PC-3 (cell line): ENCODE data around the gene FGR. TPM values are rescaled to one million over a fixed set of nuclear protein-coding genes. Genes with fewer than 3 reads are reported as not detected.
A peak's percentile ranks its signal among the peaks of the same experiment; 100 is the strongest.

Experiments used
- ATAC-seq: fragments of 200-7000 bp; cut with Tn5 transposase; 2 replicates; pipeline ENCODE4 v1.9.1; 2020; ENCODE audit warnings: mild to moderate bottlenecking, moderate library complexity
- BruUV-seq: library from RNA; stranded (reverse); fragments of 400-500 nt; replicated peaks from 2 replicates; lab custom pipeline; 2021; lab: Mats Ljungman, UMichigan
- CTCF ChIA-PET: fragments of 300-600 bp; sonication (Branson Sonifier 250); formaldehyde crosslinking; loops from one replicate; lab custom pipeline; 2022; ENCODE audit warnings: antibody characterized with exemption; lab: Charles Lee
- POLR2A ChIA-PET: fragments of 300-600 bp; sonication (Branson Sonifier 250); formaldehyde crosslinking; loops from one replicate; lab custom pipeline; 2022; ENCODE audit warnings: antibody characterized with exemption; ENCODE audit not compliant: unreplicated experiment; lab: Charles Lee
- DNase-seq: peaks from one replicate; pipeline ENCODE4 v3.0.0-alpha.2; 2015
- H2AFZ ChIP-seq: fragments of 300-600 bp; sonication (generic); 2 replicates; pipeline ENCODE4 v1.6.0; 2016; ENCODE audit warnings: antibody characterized with exemption, low read length
- H3F3A ChIP-seq: fragments of 300-600 bp; sonication (generic); one replicate; pipeline ENCODE4 v1.6.0; 2017; ENCODE audit warnings: antibody characterized with exemption, low read length, control low read depth, mild to moderate bottlenecking; ENCODE audit not compliant: unreplicated experiment
- H3K27ac ChIP-seq: fragments of 300-600 bp; sonication (generic); 2 replicates; pipeline ENCODE4 v1.5.1; 2016; ENCODE audit warnings: mild to moderate bottlenecking, low read length
- H3K27me3 ChIP-seq: fragments of 300-600 bp; sonication (generic); 2 replicates; pipeline ENCODE4 v1.6.1; 2016; ENCODE audit warnings: low read length, mixed read lengths
- H3K36me3 ChIP-seq: fragments of 300-600 bp; sonication (generic); 2 replicates; pipeline ENCODE4 v1.6.1; 2016; ENCODE audit warnings: low read depth, mixed run types, low read length, mixed read lengths
- H3K4me1 ChIP-seq: fragments of 300-600 bp; sonication (generic); 2 replicates; pipeline ENCODE4 v1.5.1; 2016; ENCODE audit warnings: low read length; ENCODE audit not compliant: insufficient read depth
- H3K4me2 ChIP-seq: fragments of 300-600 bp; sonication (generic); 2 replicates; pipeline ENCODE4 v1.6.0; 2016; ENCODE audit warnings: low read length
- H3K4me3 ChIP-seq: fragments of 300-600 bp; sonication (generic); 2 replicates; pipeline ENCODE4 v1.5.1; 2016; ENCODE audit warnings: mild to moderate bottlenecking, low read length, mixed read lengths
- H3K79me2 ChIP-seq: fragments of 300-600 bp; sonication (generic); 2 replicates; pipeline ENCODE4 v1.6.1; 2017; ENCODE audit warnings: low read length, mixed read lengths
- H3K9ac ChIP-seq: fragments of 300-600 bp; sonication (generic); 2 replicates; pipeline ENCODE4 v1.6.0; 2016; ENCODE audit warnings: mild to moderate bottlenecking, low read length
- H3K9me2 ChIP-seq: fragments of 300-600 bp; sonication (generic); replicated peaks from 2 replicates; pipeline ENCODE4 v1.6.1; 2016; ENCODE audit warnings: mixed run types, low read length, mixed read lengths
- H3K9me3 ChIP-seq: fragments of 300-600 bp; sonication (generic); 2 replicates; pipeline ENCODE4 v1.6.1; 2016; ENCODE audit warnings: low read length, mixed read lengths
- H4K20me1 ChIP-seq: fragments of 300-600 bp; sonication (generic); 2 replicates; pipeline ENCODE4 v1.6.1; 2016; ENCODE audit warnings: low read length, mixed read lengths
- CTCF ChIP-seq: fragments of 300-600 bp; sonication (generic); conservative IDR thresholded peaks from 2 replicates; pipeline ENCODE4 v1.5.1; 2017; ENCODE audit warnings: antibody characterized with exemption, low read depth, mild to moderate bottlenecking, low read length
- EZH2 ChIP-seq: fragments of 300-600 bp; sonication (generic); IDR thresholded peaks from one replicate; pipeline ENCODE4 v1.6.1; 2017; ENCODE audit warnings: antibody characterized with exemption, mild to moderate bottlenecking, low read length; ENCODE audit not compliant: unreplicated experiment
- EZH2phosphoT487 ChIP-seq: fragments of 300-600 bp; sonication (generic); IDR thresholded peaks from 2 replicates; pipeline ENCODE4 v1.6.1; 2018; ENCODE audit warnings: mild to moderate bottlenecking, antibody characterized with exemption, low read length, borderline replicate concordance
- intact Hi-C: fragments of 100-400 bp; cut with micrococcal nuclease; formaldehyde crosslinking; loops from 2 replicates; pipeline ENCODE4 v1.9.0; 2023
- total RNA-seq: library from RNA; depleted of rRNA; stranded (reverse); fragments of >200 nt; gene quantifications from 2 replicates; pipeline ENCODE4 v1.2.3, GENCODE V29; 2014

The FGR gene
- total RNA-seq, 1 experiment from 2014 or later: not detected

GRCh38 chr1:27574871-27575831 lies 59.8 kb downstream of the FGR start:
- TF ChIP-seq EZH2 (no peak), CTCF (peak; percentile 50)
- Histone ChIP-seq H2AFZ (no peak overlapping the region), H3K9me3 (no peaks in the 10 kb centered on the region), H3K4me3 (peak overlapping the region; percentile 66; the same call in 1 of the 2 replicates), H3K9me2 (no peaks in the 10 kb centered on the region), H3K79me2 (peaks cover 78% of the 10 kb centered on the region), H3K36me3 (no peaks in the 10 kb centered on the region), H3K4me1 (peaks cover 21% of the 10 kb centered on the region), H3F3A (peaks cover 3% of the 10 kb centered on the region), H3K9ac (peak overlapping the region; percentile 47), H3K27ac (peak overlapping the region; percentile 23), H3K27me3 (no peaks in the 10 kb centered on the region), H4K20me1 (no peaks in the 10 kb centered on the region), H3K4me2 (peak overlapping the region; percentile 71)
- DNase-seq (peak; percentile 61), ATAC-seq (peak; percentile 71)
- TSS peak; percentile 20 for BruUV-seq
- ChIA-PET CTCF (interaction anchor here (0.9 to 1.6 kb wide), 2 partner anchors 18 kb away, joined by 3 to 11 read pairs; no protein-coding TSS in a partner anchor), POLR2A (interaction anchor here (0.6 kb wide), 1 partner anchor 26 kb away, joined by 3 read pairs; no protein-coding TSS in a partner anchor)
- intact Hi-C loops: no loop called here

DNA sequence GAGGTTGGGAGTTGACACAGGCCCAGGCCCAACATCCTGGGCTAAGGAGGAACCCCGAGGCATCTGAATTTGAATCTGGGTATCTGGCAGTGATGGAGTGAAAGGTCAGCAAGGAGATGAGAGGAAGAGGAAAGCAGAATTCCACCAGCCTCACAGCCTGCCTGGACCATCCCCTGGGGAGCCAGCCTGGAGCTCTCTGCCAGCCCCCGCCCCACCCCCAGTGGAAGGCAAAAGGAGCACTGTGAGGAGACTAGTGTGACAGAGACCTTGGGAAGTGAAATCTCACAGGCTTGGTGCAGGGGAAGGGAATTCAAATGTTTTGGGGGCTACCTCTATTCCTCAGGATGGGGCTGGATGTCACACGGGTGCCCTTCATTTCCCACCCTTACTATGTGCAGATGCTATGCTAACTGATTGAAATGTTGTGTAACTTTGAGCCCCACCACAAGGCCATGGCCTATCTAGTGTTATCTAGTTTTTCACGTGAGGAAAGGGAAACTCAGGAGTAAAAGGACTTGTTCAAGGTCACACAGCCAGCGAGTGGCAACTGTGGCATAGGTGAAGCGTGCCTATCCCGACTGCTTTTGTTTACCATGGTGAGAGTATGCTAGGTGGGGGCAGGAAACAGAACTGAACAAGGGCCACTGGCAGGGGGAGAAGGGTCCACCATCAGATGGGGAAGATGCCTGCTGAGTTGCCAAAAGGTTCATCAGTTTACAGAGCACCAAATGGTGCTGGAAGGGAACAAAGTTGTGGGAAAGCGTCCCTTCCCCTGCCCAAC lies 60.8 kb downstream of the FGR start:
- Histone ChIP-seq H3K4me3 (no peak overlapping the region), H3K4me1 (peaks cover 21% of the 10 kb centered on the region), H3K9ac (no peak overlapping the region), H3K9me2 (no peaks in the 10 kb centered on the region), H3K36me3 (no peaks in the 10 kb centered on the region), H3K4me2 (no peak overlapping the region), H3K27ac (no peak overlapping the region), H4K20me1 (no peaks in the 10 kb centered on the region), H3K27me3 (no peaks in the 10 kb centered on the region), H3K79me2 (peaks cover 75% of the 10 kb centered on the region), H2AFZ (no peak overlapping the region), H3K9me3 (no peaks in the 10 kb centered on the region), H3F3A (peaks cover 8% of the 10 kb centered on the region)
- no TSS peak for BruUV-seq
- TF ChIP-seq EZH2 (no peak), EZH2phosphoT487 (no peak), CTCF (no peak)
- intact Hi-C loops: no loop called here
- ChIA-PET POLR2A (no interaction called here), CTCF (interaction anchor here (1.6 kb wide), 1 partner anchor 17 kb away, joined by 11 read pairs; no protein-coding TSS in a partner anchor)
- DNase-seq: no peak
- ATAC-seq: no peak
